HG02938 (cell line): Measurements from ENCODE around the gene URGCP.
"Not testable (repeated sequence)": the region's sequence is repeated elsewhere in the genome, so short reads cannot be mapped to it uniquely, and the experiment has no call there.

ENCODE experiments used
- ATAC-seq: cut with Tn5 transposase; IDR thresholded peaks from one replicate; pipeline ENCODE4 v1.9.1; 2021; ENCODE audit warnings: mild to moderate bottlenecking, moderate library complexity; ENCODE audit not compliant: unreplicated experiment

URGCP gene

DNA sequence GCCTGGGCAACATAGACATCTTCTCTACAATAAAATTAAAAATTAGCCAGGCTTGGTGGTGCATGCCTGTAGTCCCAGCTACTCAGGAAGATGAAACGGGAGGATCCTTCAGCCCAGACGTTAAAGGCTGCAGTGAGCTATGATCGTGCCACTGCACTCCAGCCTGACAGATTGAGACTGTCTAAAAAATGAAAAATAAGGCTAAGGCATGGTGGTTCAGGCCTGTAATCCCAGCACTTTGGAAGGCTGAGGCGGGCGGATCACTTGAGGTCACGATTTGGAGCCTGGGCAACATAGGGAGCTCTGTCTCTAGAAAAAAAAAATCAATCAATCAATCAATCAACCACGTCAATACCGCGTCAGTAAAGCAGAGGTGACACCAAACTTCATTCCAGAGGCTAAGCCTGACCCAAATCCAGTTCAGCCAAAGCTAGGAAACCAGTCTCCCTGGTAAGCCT, 68.2 kb downstream of the URGCP start:
- ATAC-seq = no peak

DNA sequence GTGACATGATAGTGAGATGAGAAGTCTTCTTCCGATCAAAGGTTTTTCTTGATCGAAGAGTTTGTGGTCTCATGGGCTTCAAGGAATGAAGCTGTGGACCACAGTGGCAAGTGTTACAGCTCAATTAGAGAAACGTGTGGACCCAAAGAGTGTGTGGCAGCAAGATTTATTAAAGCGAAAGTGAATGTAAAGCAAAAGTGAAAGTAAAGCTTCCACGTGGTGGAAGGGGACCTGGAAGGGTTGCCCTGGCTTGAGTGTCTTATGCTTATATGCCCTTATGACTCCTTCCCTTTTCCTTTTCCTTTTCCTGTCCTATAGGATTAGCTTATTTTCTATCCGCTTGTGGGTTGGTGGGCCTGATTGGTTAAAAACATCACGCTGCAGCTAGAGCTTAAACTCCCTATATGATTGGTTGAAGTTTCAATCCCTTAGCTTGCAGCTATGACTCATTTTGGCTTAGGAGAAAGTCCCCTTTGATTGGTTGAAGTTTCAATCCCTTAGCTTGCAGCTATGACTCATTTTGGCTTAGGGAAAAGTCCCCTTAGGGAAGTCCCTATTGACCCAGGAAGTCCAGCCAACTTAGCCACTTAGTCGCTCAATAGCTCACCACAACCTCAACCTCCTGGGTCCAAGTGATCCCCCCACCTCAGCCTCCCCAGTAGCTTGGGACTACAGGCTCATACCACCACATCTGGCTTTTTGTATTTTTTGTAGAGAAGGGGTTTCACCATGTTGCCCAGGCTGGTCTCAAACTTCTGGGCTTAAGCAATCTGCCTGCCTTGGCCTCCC, 71.7 kb downstream of the URGCP start:
- ATAC-seq = no peak

DNA sequence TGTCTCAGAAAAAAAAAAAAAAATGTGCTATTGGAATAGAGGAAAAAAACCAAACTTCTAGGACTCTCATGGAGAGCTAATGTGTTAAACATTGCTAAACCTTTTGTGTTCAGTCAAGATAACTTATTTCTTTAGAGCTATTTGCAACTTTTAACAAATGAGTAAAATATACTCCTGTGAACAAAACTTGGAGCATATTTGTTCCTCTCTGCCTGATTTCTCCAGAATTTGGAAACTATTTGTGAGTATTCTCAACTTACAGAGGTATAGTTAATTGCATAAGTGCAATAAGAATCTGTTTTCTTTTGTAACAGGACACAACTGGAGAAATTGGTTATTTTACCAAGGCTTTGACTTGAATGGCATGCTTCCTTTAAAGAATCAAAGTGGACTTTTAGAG, 75.5 kb downstream of the URGCP start:
- ATAC-seq = not testable (repeated sequence)
